Smooth muscle cell (in vitro differentiated cells): ENCODE measurements around the gene SLC44A2. TPM values are rescaled to one million over a fixed set of nuclear protein-coding genes. Genes with fewer than 3 reads are reported as not detected.

Experiments used
- DNase-seq: peaks from one replicate; lab custom pipeline; 2025; ENCODE audit not compliant: unreplicated experiment; lab: John Stamatoyannopoulos, UW
- H2AFZ ChIP-seq: fragments of 200-600 bp; sonication (generic); 2 replicates; pipeline ENCODE4 v1.6.0; 2016; ENCODE audit warnings: antibody characterized with exemption, low read depth, mild to moderate bottlenecking
- H3F3A ChIP-seq: fragments of 200-600 bp; sonication (generic); 2 replicates; pipeline ENCODE4 v1.6.0; 2017; ENCODE audit warnings: antibody characterized with exemption, low read depth
- H3K27ac ChIP-seq: fragments of 200-600 bp; sonication (generic); 2 replicates; pipeline ENCODE4 v1.5.1; 2016; ENCODE audit warnings: low read depth, mild to moderate bottlenecking
- H3K27me3 ChIP-seq: fragments of 200-600 bp; sonication (generic); 2 replicates; pipeline ENCODE4 v1.6.1; 2016; ENCODE audit warnings: low read depth, mild to moderate bottlenecking
- H3K36me3 ChIP-seq: fragments of 200-600 bp; sonication (generic); 2 replicates; pipeline ENCODE4 v1.5.1; 2016; ENCODE audit warnings: low read depth
- H3K4me1 ChIP-seq: fragments of 200-600 bp; sonication (generic); 2 replicates; pipeline ENCODE4 v1.5.1; 2016; ENCODE audit warnings: low read depth
- H3K4me2 ChIP-seq: fragments of 200-600 bp; sonication (generic); 2 replicates; pipeline ENCODE4 v1.6.0; 2016; ENCODE audit warnings: mild to moderate bottlenecking
- H3K4me3 ChIP-seq: fragments of 200-600 bp; sonication (generic); 2 replicates; pipeline ENCODE4 v1.5.1; 2016; ENCODE audit warnings: mild to moderate bottlenecking
- H3K79me2 ChIP-seq: fragments of 200-600 bp; sonication (generic); 2 replicates; pipeline ENCODE4 v1.6.0; 2016; ENCODE audit warnings: low read depth, mild to moderate bottlenecking
- H3K9ac ChIP-seq: fragments of 200-600 bp; sonication (generic); 2 replicates; pipeline ENCODE4 v1.6.0; 2016; ENCODE audit warnings: low read depth
- H3K9me3 ChIP-seq: fragments of 200-600 bp; sonication (generic); replicated peaks from 2 replicates; pipeline ENCODE4 v1.5.1; 2016; ENCODE audit warnings: low read depth
- H4K20me1 ChIP-seq: fragments of 200-600 bp; sonication (generic); 2 replicates; pipeline ENCODE4 v1.6.0; 2016; ENCODE audit warnings: low read depth
- CTCF ChIP-seq: fragments of 200-600 bp; sonication (generic); IDR thresholded peaks from 2 replicates; pipeline ENCODE4 v1.5.1; 2017; ENCODE audit warnings: borderline replicate concordance, mild to moderate bottlenecking, antibody characterized with exemption; ENCODE audit not compliant: insufficient read depth, poor library complexity, severe bottlenecking
- WGBS: methylation state at CpG from one replicate; pipeline ENCODE4 v1.1.7; 2016; ENCODE audit warnings: low lambda C conversion rate; 5-methylcytosine and 5-hydroxymethylcytosine counted together
- polyA plus RNA-seq: library from polyadenylated mRNA; unstranded; fragments of >200 nt; fragmentation: Nextera tagmentation; extraction: Ambion mirVana; gene quantifications from 2 replicates; pipeline ENCODE4 v1.2.1, GENCODE V29; 2016
- total RNA-seq: library from RNA; depleted of rRNA; stranded (reverse); fragments of >200 nt; gene quantifications from 2 replicates; pipeline ENCODE4 v1.2.3, GENCODE V29; 2014

SLC44A2 gene
- total RNA-seq (59.7 and 79.5 TPM in 2 replicates), polyA plus RNA-seq (123 and 156 TPM in 2 replicates)

GRCh38 chr19:10625003-10625761 lies at the start of gene SLC44A2:
Gene SLC44A2, plus strand, starts transcription at chr19:10625553. Its CDS starts 81 bp downstream, at chr19:10625634.
- peak within 1 kb of the TSS; percentile 54 for H3K9ac ChIP-seq
- H3K27me3 ChIP-seq, result no peaks in the 10 kb centered on the region
- peak within 1 kb of the TSS; percentile 88 for H3K4me2 ChIP-seq
- peaks cover 8% of the 10 kb centered on the region for H3K4me1 ChIP-seq
- H3K79me2 ChIP-seq, result peaks cover 15% of the 10 kb centered on the region
- H3K36me3 ChIP-seq, result no peaks in the 10 kb centered on the region
- no peak within 1 kb of the TSS for H2AFZ ChIP-seq
- DNase-seq, result peak; percentile 12
- no peak within 1 kb of the TSS for H3K27ac ChIP-seq
- WGBS, result 4% methylated on average over 28 of the region's 53 CpGs
- TF ChIP-seq CTCF, result no peak
- no peaks in the 10 kb centered on the region for H3K9me3 ChIP-seq
- H3F3A ChIP-seq, result no peaks in the 10 kb centered on the region
- peak within 1 kb of the TSS; percentile 50 for H3K4me3 ChIP-seq
- H4K20me1 ChIP-seq, result peaks cover 48% of the 10 kb centered on the region

- DNase-seq, result no peak
- H3K4me1 ChIP-seq, result no peaks in the 10 kb centered on the region
- H3K9ac ChIP-seq, result no peak overlapping the region
- no peak overlapping the region for H3K4me3 ChIP-seq
- 100% methylated on average over 6 of the region's 6 CpGs for WGBS
- no peak overlapping the region for H3K27ac ChIP-seq
- no peak overlapping the region for H3K4me2 ChIP-seq
- H3K36me3 ChIP-seq, result no peaks in the 10 kb centered on the region
- H2AFZ ChIP-seq, result no peak overlapping the region
- no peaks in the 10 kb centered on the region for H4K20me1 ChIP-seq
- no peaks in the 10 kb centered on the region for H3K79me2 ChIP-seq
- no peaks in the 10 kb centered on the region for H3F3A ChIP-seq
- no peaks in the 10 kb centered on the region for H3K27me3 ChIP-seq
- TF ChIP-seq CTCF, result no peak
- no peaks in the 10 kb centered on the region for H3K9me3 ChIP-seq
Observed at GRCh38 chr19:10577951-10578350, 47.4 kb upstream of the SLC44A2 start.

GRCh38 chr19:10580979-10581631 lies 44.2 kb upstream of the SLC44A2 start:
- no peak overlapping the region for H3K9ac ChIP-seq
- no peak overlapping the region for H2AFZ ChIP-seq
- no peak overlapping the region for H3K4me3 ChIP-seq
- no peaks in the 10 kb centered on the region for H3F3A ChIP-seq
- WGBS, result 54% methylated on average over 31 of the region's 31 CpGs
- no peak overlapping the region for H3K4me2 ChIP-seq
- H3K36me3 ChIP-seq, result no peaks in the 10 kb centered on the region
- no peaks in the 10 kb centered on the region for H4K20me1 ChIP-seq
- H3K9me3 ChIP-seq, result no peaks in the 10 kb centered on the region
- H3K27ac ChIP-seq, result no peak overlapping the region
- H3K27me3 ChIP-seq, result no peaks in the 10 kb centered on the region
- no peaks in the 10 kb centered on the region for H3K4me1 ChIP-seq
- DNase-seq, result peak; percentile 38
- H3K79me2 ChIP-seq, result no peaks in the 10 kb centered on the region
- TF ChIP-seq CTCF, result peak; percentile 89

- Histone ChIP-seq H3K9ac (no peak overlapping the region), H2AFZ (no peak overlapping the region), H3K36me3 (no peaks in the 10 kb centered on the region), H3K27me3 (peaks cover 9% of the 10 kb centered on the region), H3K27ac (no peak overlapping the region), H3F3A (no peaks in the 10 kb centered on the region), H3K4me1 (no peaks in the 10 kb centered on the region), H3K4me3 (no peak overlapping the region), H4K20me1 (no peaks in the 10 kb centered on the region), H3K9me3 (no peaks in the 10 kb centered on the region), H3K4me2 (no peak overlapping the region), H3K79me2 (no peaks in the 10 kb centered on the region)
- no peak for DNase-seq
- WGBS, result 81% methylated on average over 13 of the region's 13 CpGs
- TF ChIP-seq CTCF, result no peak
Observed at GRCh38 chr19:10582091-10582490, 43.3 kb upstream of the SLC44A2 start.
